Esophagus squamous epithelium (tissue), 5 donors: Measurements from ENCODE around the gene CDX2. TPM values are rescaled to one million over a fixed set of nuclear protein-coding genes. Genes with fewer than 3 reads are reported as not detected.
"Not testable (repeated sequence)": the region's sequence is repeated elsewhere in the genome, so short reads cannot be mapped to it uniquely, and the experiment has no call there.

Experiments
- DNase-seq: peaks from one replicate; lab custom pipeline; 2025; lab: John Stamatoyannopoulos, UW
- H3K27ac ChIP-seq, 4 donors: fragments of 200-600 bp; sonication (generic); one replicate each; pipeline ENCODE4 v1.5.1; 2016 to 2019; ENCODE audit warnings: mild to moderate bottlenecking in 1 of 4
- H3K27me3 ChIP-seq, 4 donors: fragments of 200-600 bp; sonication (generic); 1 replicate in 3 of 4; 2 replicates in 1 of 4; pipeline versions ENCODE4 v1.5.1 to v1.6.0; 2017 to 2021; ENCODE audit warnings: antibody characterized with exemption in 1 of 4
- H3K36me3 ChIP-seq, 3 donors: fragments of 200-600 bp; sonication (generic); one replicate each; pipeline ENCODE4 v1.5.1; 2016 to 2019
- H3K4me1 ChIP-seq, 3 donors: fragments of 200-600 bp; sonication (generic); one replicate each; pipeline ENCODE4 v1.5.1; 2017 to 2019
- H3K4me3 ChIP-seq, 4 donors: fragments of 200-600 bp; sonication (generic); 1 replicate in 3 of 4; 2 replicates in 1 of 4; pipeline ENCODE4 v1.5.1; 2016 to 2019; ENCODE audit warnings: mild to moderate bottlenecking in 2 of 4, moderate library complexity in 1 of 4
- H3K9me3 ChIP-seq, 3 donors: fragments of 200-600 bp; sonication (generic); one replicate each; pipeline ENCODE4 v1.5.1; 2016 to 2019
- CTCF ChIP-seq, 6 experiments: fragments of 450-650 bp in 4 of 6; fragments of 200-600 bp in 2 of 6; sonication (generic) in 2 of 6; IDR thresholded peaks; one replicate each; pipeline ENCODE4 v1.5.1; 2016 to 2019; ENCODE audit warnings: antibody characterized with exemption in 6 of 6, mild to moderate bottlenecking in 4 of 6, moderate library complexity in 4 of 6
- POLR2A ChIP-seq, 4 donors: fragments of 450-650 bp; IDR thresholded peaks; one replicate each; pipeline ENCODE4 v1.6.1; 2017; ENCODE audit warnings: antibody characterized with exemption in 4 of 4, mild to moderate bottlenecking in 4 of 4, moderate library complexity in 3 of 4
- WGBS, 2 donors: methylation state at CpG; one replicate each; pipeline ENCODE4 v1.1.5; 2018; 5-methylcytosine and 5-hydroxymethylcytosine counted together
- intact Hi-C: fragments of 100-400 bp; cut with DNase I; formaldehyde crosslinking; loops from one replicate; pipeline ENCODE4 v1.15.0; 2022
- total RNA-seq, 4 donors: library from RNA; depleted of rRNA; stranded (reverse); fragments of >200 nt; gene quantifications; one replicate each; pipeline ENCODE4 v1.1.0, GENCODE V29; 2016
- donor health status: DM: yes; HTN: yes; CAD: no.

The CDX2 gene
- total RNA-seq, 4 donors from 2014 or later, result not detected

GRCh38 chr13:28010046-28010445 lies 40.9 kb upstream of the CDX2 start:
- peaks cover 0 to 34% (median 0%) of the 10 kb centered on the region in 4 donors for H3K27me3 ChIP-seq
- 58 to 66% methylated on average over 5 of the region's 5 CpGs for WGBS, 2 donors
- no peak overlapping the region for H3K4me3 ChIP-seq
- H3K27ac ChIP-seq, result no peak overlapping the region
- TF ChIP-seq CTCF (IDR thresholded peaks at IDR 0.05), result no peak
- no peak for TF ChIP-seq POLR2A (IDR thresholded peaks at IDR 0.05)
- no peak for DNase-seq
- no peaks in the 10 kb centered on the region for H3K9me3 ChIP-seq
- intact Hi-C loops, result no loop called here
- H3K4me1 ChIP-seq, result no peaks in the 10 kb centered on the region
- no peaks in the 10 kb centered on the region for H3K36me3 ChIP-seq

GRCh38 chr13:28005016-28005415 lies 35.9 kb upstream of the CDX2 start:
- H3K36me3 ChIP-seq, H3K27me3 ChIP-seq, H3K9me3 ChIP-seq, H3K4me3 ChIP-seq, H3K4me1 ChIP-seq, intact Hi-C loops, DNase-seq, H3K27ac ChIP-seq: not testable (repeated sequence)
- WGBS, 2 donors, result 95 to 98% methylated on average over 7 to 12 of the region's 13 CpGs

- Histone ChIP-seq H3K27ac (no peak overlapping the region), H3K4me1 (no peaks in the 10 kb centered on the region), H3K27me3 (no peaks in the 10 kb centered on the region), H3K9me3 (no peaks in the 10 kb centered on the region), H3K36me3 (no peaks in the 10 kb centered on the region), H3K4me3 (no peak overlapping the region)
- 60 to 65% methylated on average over 6 of the region's 6 CpGs for WGBS, 2 donors
- intact Hi-C loops, result no loop called here
- TF ChIP-seq CTCF (IDR thresholded peaks at IDR 0.05), result no peak
- no peak for TF ChIP-seq POLR2A (IDR thresholded peaks at IDR 0.05)
- DNase-seq, result no peak
Measured at GRCh38 chr13:28002886-28003698, 34.0 kb upstream of the CDX2 start.

GRCh38 chr13:28001837-28002473 lies 32.8 kb upstream of the CDX2 start:
- intact Hi-C loops, result no loop called here
- TF ChIP-seq CTCF (IDR thresholded peaks at IDR 0.05) (no peak), POLR2A (IDR thresholded peaks at IDR 0.05) (no peak)
- Histone ChIP-seq H3K36me3 (no peaks in the 10 kb centered on the region), H3K9me3 (no peaks in the 10 kb centered on the region), H3K27ac (no peak overlapping the region), H3K27me3 (no peaks in the 10 kb centered on the region), H3K4me3 (no peak overlapping the region), H3K4me1 (no peaks in the 10 kb centered on the region)
- DNase-seq, result no peak
- WGBS, 2 donors, result 78 to 90% methylated on average over 2 to 10 of the region's 20 CpGs

GRCh38 chr13:28001049-28001448 lies 31.9 kb upstream of the CDX2 start:
- TF ChIP-seq CTCF (IDR thresholded peaks at IDR 0.05) (no peak), POLR2A (IDR thresholded peaks at IDR 0.05) (no peak)
- Histone ChIP-seq H3K9me3 (no peaks in the 10 kb centered on the region), H3K4me3 (no peak overlapping the region), H3K27me3 (no peaks in the 10 kb centered on the region), H3K4me1 (no peaks in the 10 kb centered on the region), H3K27ac (no peak overlapping the region), H3K36me3 (no peaks in the 10 kb centered on the region)
- WGBS, 2 donors, result 34 to 47% methylated on average over 3 of the region's 11 CpGs
- intact Hi-C loops, result no loop called here
- no peak for DNase-seq
